A673 (cell line): ENCODE results near the gene HLCS. TPM values are rescaled to one million over a fixed set of nuclear protein-coding genes. Genes with fewer than 3 reads are reported as not detected.

Experiments used
- BruUV-seq: library from RNA; stranded (reverse); fragments of 400-500 nt; replicated peaks from 2 replicates; lab custom pipeline; 2021; lab: Mats Ljungman, UMichigan
- CTCF ChIA-PET: fragments of 300-600 bp; sonication (Branson Sonifier 250); formaldehyde crosslinking; loops from one replicate; lab custom pipeline; 2022; ENCODE audit warnings: antibody characterized with exemption; lab: Charles Lee
- POLR2A ChIA-PET: fragments of 300-600 bp; sonication (Branson Sonifier 250); formaldehyde crosslinking; loops from one replicate; lab custom pipeline; 2022; ENCODE audit warnings: antibody characterized with exemption; ENCODE audit not compliant: low non-redundant PET; lab: Charles Lee
- DNase-seq: peaks from one replicate; pipeline ENCODE4 v3.0.0-alpha.2; 2015; ENCODE audit warnings: low spot score
- H3K27ac ChIP-seq: fragments of 200-600 bp; sonication (generic); 2 replicates; pipeline ENCODE4 v1.5.1; 2016; ENCODE audit warnings: mixed run types, low read depth, mild to moderate bottlenecking, mixed read lengths, antibody characterized with exemption, low read length; ENCODE audit not compliant: poor library complexity, severe bottlenecking
- H3K27me3 ChIP-seq: fragments of 200-600 bp; sonication (generic); replicated peaks from 2 replicates; pipeline ENCODE4 v1.6.1; 2017; ENCODE audit warnings: mixed run types, low read depth, mild to moderate bottlenecking, mixed read lengths, antibody characterized with exemption, low read length; ENCODE audit not compliant: insufficient read depth, poor library complexity
- H3K36me3 ChIP-seq: fragments of 200-600 bp; sonication (generic); 2 replicates; pipeline ENCODE4 v1.6.1; 2016; ENCODE audit warnings: mixed run types, mild to moderate bottlenecking, mixed read lengths, antibody characterized with exemption, low read length; ENCODE audit not compliant: insufficient read depth, poor library complexity, severe bottlenecking
- H3K4me1 ChIP-seq: fragments of 200-600 bp; sonication (generic); 2 replicates; pipeline ENCODE4 v1.6.1; 2017; ENCODE audit warnings: mixed run types, mild to moderate bottlenecking, mixed read lengths, antibody characterized with exemption, low read length; ENCODE audit not compliant: insufficient read depth, poor library complexity, severe bottlenecking
- H3K4me3 ChIP-seq: fragments of 200-600 bp; sonication (generic); 2 replicates; pipeline ENCODE4 v1.5.1; 2016; ENCODE audit warnings: low read depth, mixed run types, mild to moderate bottlenecking, mixed read lengths, low read length; ENCODE audit not compliant: poor library complexity, severe bottlenecking
- H3K9me3 ChIP-seq: fragments of 200-600 bp; sonication (generic); 2 replicates; pipeline ENCODE4 v1.6.1; 2016; ENCODE audit warnings: mixed run types, low read depth, mild to moderate bottlenecking, mixed read lengths, antibody characterized with exemption, low read length; ENCODE audit not compliant: poor library complexity, severe bottlenecking
- CTCF ChIP-seq: fragments of 300-800, 200-600 bp; sonication (generic); conservative IDR thresholded peaks from 2 replicates; pipeline ENCODE4 v1.5.1; 2017; ENCODE audit warnings: low read depth, mild to moderate bottlenecking, antibody characterized with exemption, low read length, moderate library complexity, mixed read lengths
- EZH2 ChIP-seq: fragments of 200-600 bp; sonication (generic); IDR thresholded peaks from 2 replicates; pipeline ENCODE4 v1.6.1; 2017; ENCODE audit warnings: borderline replicate concordance, low read depth, mild to moderate bottlenecking, mixed read lengths, antibody characterized with exemption, low read length; ENCODE audit not compliant: poor library complexity, severe bottlenecking
- intact Hi-C: fragments of 100-400 bp; cut with micrococcal nuclease; formaldehyde crosslinking; loops from one replicate; pipeline ENCODE4 v1.10.0; 2022; ENCODE audit not compliant: unreplicated experiment
- total RNA-seq: library from RNA; stranded (reverse); gene quantifications from 2 replicates; pipeline ENCODE4 v1.2.3, GENCODE V29; 2021

HLCS gene
- total RNA-seq, 1 experiment from 2014 or later, result 15.3 TPM

GRCh38 chr21:36754241-36754898 lies 212.1 kb downstream of the HLCS start:
- no peak overlapping the region for H3K27ac ChIP-seq
- no peaks in the 10 kb centered on the region for H3K27me3 ChIP-seq
- BruUV-seq, result no TSS peak
- POLR2A ChIA-PET, result no interaction called here
- intact Hi-C loops, result loop anchor here (5.0 kb wide), 2 partner anchors 98 to 173 kb away; no protein-coding TSS in a partner anchor
- CTCF ChIA-PET, result no interaction called here
- DNase-seq, result no peak
- no peak for TF ChIP-seq EZH2
- no peaks in the 10 kb centered on the region for H3K36me3 ChIP-seq
- peaks cover 26% of the 10 kb centered on the region for H3K4me1 ChIP-seq
- H3K9me3 ChIP-seq, result no peaks in the 10 kb centered on the region
- H3K4me3 ChIP-seq, result no peak overlapping the region

DNA sequence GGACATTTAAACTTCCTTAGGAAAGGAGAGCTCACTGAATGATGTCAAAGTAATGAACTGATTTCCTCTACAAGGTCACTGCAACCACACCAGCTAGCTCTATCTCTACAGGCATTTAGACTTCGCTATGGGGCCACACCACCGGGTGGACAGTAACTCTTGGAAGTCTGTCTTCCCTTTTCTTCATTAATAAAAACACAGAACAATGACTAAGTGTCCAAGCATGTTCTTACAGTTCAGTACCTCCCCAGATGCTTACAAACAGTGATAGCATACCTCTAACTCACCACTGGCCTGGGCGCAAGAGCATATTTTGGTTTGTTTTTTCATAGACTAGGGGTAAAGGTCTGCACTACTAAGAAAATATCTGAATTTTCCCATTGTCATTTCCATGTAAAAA lies 212.9 kb downstream of the HLCS start:
- CTCF ChIA-PET, result no interaction called here

GRCh38 chr21:36751383-36751782 lies 215.1 kb downstream of the HLCS start:
- Histone ChIP-seq H3K27ac (peak overlapping the region; percentile 37), H3K9me3 (no peaks in the 10 kb centered on the region), H3K4me1 (peaks cover 38% of the 10 kb centered on the region), H3K4me3 (no peak overlapping the region), H3K27me3 (no peaks in the 10 kb centered on the region), H3K36me3 (peaks cover 5% of the 10 kb centered on the region)
- intact Hi-C loops, result loop anchor here (5.0 kb wide), 2 partner anchors 101 to 176 kb away; no protein-coding TSS in a partner anchor
- no peak for DNase-seq
- POLR2A ChIA-PET, result no interaction called here
- TF ChIP-seq EZH2, result no peak
- no peak for TF ChIP-seq CTCF
- BruUV-seq, result no TSS peak
- CTCF ChIA-PET, result no interaction called here

More for the DNA sequence above, 212.9 kb downstream of the HLCS start:
- H3K27ac ChIP-seq, result no peak overlapping the region
- no peak for DNase-seq
- no TSS peak for BruUV-seq
- POLR2A ChIA-PET, result no interaction called here
- peaks cover 29% of the 10 kb centered on the region for H3K4me1 ChIP-seq
- no peak overlapping the region for H3K4me3 ChIP-seq
- no peak for TF ChIP-seq CTCF
- TF ChIP-seq EZH2, result no peak
- no peaks in the 10 kb centered on the region for H3K9me3 ChIP-seq
- no peaks in the 10 kb centered on the region for H3K27me3 ChIP-seq
- H3K36me3 ChIP-seq, result peaks cover 4% of the 10 kb centered on the region
- intact Hi-C loops, result loop anchor here (5.0 kb wide), 2 partner anchors 99 to 174 kb away; no protein-coding TSS in a partner anchor
